Measurements from ENCODE around the gene MAN2A1. TPM values are rescaled to one million over a fixed set of nuclear protein-coding genes. Genes with fewer than 3 reads are reported as not detected.

The MAN2A1 gene
- polyA plus RNA-seq, 1 donor (not counting 4 experiments of a cell fraction or from before 2014, with no cell fraction given), result 63.8 TPM

DNA sequence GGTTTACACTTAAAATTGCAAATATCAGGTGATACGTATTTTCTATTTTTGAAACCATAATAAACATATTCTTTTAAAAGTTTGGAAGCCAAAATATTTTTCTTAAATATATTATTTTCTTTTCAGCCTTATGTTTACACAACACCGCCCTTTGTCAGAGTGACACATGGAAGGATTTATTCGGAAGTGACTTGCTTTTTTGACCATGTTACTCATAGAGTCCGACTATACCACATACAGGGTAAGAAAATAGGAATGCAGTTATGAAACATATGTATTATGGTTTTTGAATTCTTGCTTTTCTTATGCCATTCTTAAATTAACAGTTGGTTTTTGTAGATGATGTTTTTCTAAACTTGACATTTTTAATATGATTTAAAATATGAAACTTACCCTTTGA is 133.9 kb downstream of the MAN2A1 start:
- Histone ChIP-seq H3K9ac (ENCODE audit: control insufficient read depth, extremely low read depth, insufficient read depth, low read length) (no peak overlapping the region), H3K4me2 (ENCODE audit: control insufficient read depth, extremely low read depth, insufficient read depth, low read depth, low read length) (no peak overlapping the region), H3K27me3 (ENCODE audit: control insufficient read depth, extremely low read depth, insufficient read depth, low read length) (no peaks in the 10 kb centered on the region)

DNA sequence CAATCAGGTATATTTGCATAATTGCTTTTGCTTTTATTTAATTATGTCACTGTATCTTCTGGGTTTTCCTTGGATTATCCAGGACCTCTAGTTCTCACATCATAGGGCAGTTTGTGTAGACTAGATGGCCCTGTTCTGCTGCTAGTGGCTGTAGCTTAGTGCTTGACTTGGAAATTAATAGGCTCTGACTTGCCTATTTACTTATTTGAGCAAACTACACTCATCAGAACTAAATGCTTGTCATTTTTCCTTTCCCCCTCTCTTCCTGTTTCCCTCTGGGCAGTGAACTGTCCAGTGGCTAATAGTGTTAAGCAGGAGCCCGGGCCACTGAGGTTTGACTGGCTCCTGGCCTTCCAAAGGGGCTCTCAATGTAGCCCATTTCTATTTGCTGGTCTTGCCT is 135.7 kb downstream of the MAN2A1 start:
- H3K36me3 ChIP-seq (ENCODE audit: control insufficient read depth in 2 of 2, extremely low read depth in 1 of 2, insufficient read depth in 2 of 2, low read length in 2 of 2), result peaks cover 0 to 8% of the 10 kb centered on the region in 2 experiments
- no peaks in the 10 kb centered on the region for H3K9me1 ChIP-seq (ENCODE audit: control insufficient read depth, extremely low read depth, insufficient read depth, low read length)
- H4K20me1 ChIP-seq (ENCODE audit: control insufficient read depth, extremely low read depth, insufficient read depth, low read length), result no peaks in the 10 kb centered on the region
- no peak overlapping the region for H2AFZ ChIP-seq (ENCODE audit: control insufficient read depth, low read length)
- no peaks in the 10 kb centered on the region for H3K9me3 ChIP-seq (ENCODE audit: control insufficient read depth, low read depth, low read length)
- peaks cover 23% of the 10 kb centered on the region for H3K4me1 ChIP-seq (ENCODE audit: control insufficient read depth, extremely low read depth, insufficient read depth, low read length)
- no peaks in the 10 kb centered on the region for H3K27me3 ChIP-seq (ENCODE audit: control insufficient read depth, extremely low read depth, insufficient read depth, low read length)
- dilution Hi-C loops (cut with MboI; ENCODE audit: extremely low pct_ligation_motif_present, low sequenced_read_pairs), result no loop called here
- H3K9ac ChIP-seq (ENCODE audit: control insufficient read depth, extremely low read depth, insufficient read depth, low read length), result no peak overlapping the region
- no peak overlapping the region for H3K4me2 ChIP-seq (ENCODE audit: control insufficient read depth, extremely low read depth, insufficient read depth, low read depth, low read length)
- no peak for FAIRE-seq
- peak overlapping the region; percentile 24 for H3K27ac ChIP-seq (ENCODE audit: control insufficient read depth, insufficient read depth, low read length)
- H3K4me3 ChIP-seq (ENCODE audit: control insufficient read depth in 2 of 3, extremely low read depth in 1 of 3, insufficient read depth in 2 of 3, low read depth in 1 of 3, low read length in 3 of 3), result no peak overlapping the region
- TF ChIP-seq EZH2 (IDR thresholded peaks at IDR 0.05; ENCODE audit: low read length), result no peak
- TF ChIP-seq, protein P1, sequence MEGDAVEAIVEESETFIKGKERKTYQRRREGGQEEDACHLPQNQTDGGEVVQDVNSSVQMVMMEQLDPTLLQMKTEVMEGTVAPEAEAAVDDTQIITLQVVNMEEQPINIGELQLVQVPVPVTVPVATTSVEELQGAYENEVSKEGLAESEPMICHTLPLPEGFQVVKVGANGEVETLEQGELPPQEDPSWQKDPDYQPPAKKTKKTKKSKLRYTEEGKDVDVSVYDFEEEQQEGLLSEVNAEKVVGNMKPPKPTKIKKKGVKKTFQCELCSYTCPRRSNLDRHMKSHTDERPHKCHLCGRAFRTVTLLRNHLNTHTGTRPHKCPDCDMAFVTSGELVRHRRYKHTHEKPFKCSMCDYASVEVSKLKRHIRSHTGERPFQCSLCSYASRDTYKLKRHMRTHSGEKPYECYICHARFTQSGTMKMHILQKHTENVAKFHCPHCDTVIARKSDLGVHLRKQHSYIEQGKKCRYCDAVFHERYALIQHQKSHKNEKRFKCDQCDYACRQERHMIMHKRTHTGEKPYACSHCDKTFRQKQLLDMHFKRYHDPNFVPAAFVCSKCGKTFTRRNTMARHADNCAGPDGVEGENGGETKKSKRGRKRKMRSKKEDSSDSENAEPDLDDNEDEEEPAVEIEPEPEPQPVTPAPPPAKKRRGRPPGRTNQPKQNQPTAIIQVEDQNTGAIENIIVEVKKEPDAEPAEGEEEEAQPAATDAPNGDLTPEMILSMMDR (optimal IDR thresholded peaks at IDR 0.05 in 1 of 3, IDR thresholded peaks at IDR 0.05 in 1 of 3, conservative IDR thresholded peaks at IDR 0.05 in 1 of 3; ENCODE audit: extremely low read depth in 1 of 3, insufficient read depth in 2 of 3, low read length in 3 of 3), result no peak
- DNase-seq (ENCODE audit: low read depth, low spot score), result no peak
- no peaks in the 10 kb centered on the region for H3K79me2 ChIP-seq (ENCODE audit: control insufficient read depth, insufficient read depth, low read length)

More for the DNA sequence above, 133.9 kb downstream of the MAN2A1 start:
- H2AFZ ChIP-seq (ENCODE audit: control insufficient read depth, low read length), result no peak overlapping the region
- H3K79me2 ChIP-seq (ENCODE audit: control insufficient read depth, insufficient read depth, low read length), result no peaks in the 10 kb centered on the region
- no peak for FAIRE-seq
- H3K9me1 ChIP-seq (ENCODE audit: control insufficient read depth, extremely low read depth, insufficient read depth, low read length), result no peaks in the 10 kb centered on the region
- H3K4me1 ChIP-seq (ENCODE audit: control insufficient read depth, extremely low read depth, insufficient read depth, low read length), result peaks cover 23% of the 10 kb centered on the region
- H3K36me3 ChIP-seq (ENCODE audit: control insufficient read depth in 2 of 2, extremely low read depth in 1 of 2, insufficient read depth in 2 of 2, low read length in 2 of 2), result peaks cover 0 to 8% of the 10 kb centered on the region in 2 experiments
- H3K9me3 ChIP-seq (ENCODE audit: control insufficient read depth, low read depth, low read length), result no peaks in the 10 kb centered on the region
- no peaks in the 10 kb centered on the region for H4K20me1 ChIP-seq (ENCODE audit: control insufficient read depth, extremely low read depth, insufficient read depth, low read length)
- TF ChIP-seq EZH2 (IDR thresholded peaks at IDR 0.05; ENCODE audit: low read length), result no peak
- TF ChIP-seq, protein P1 (optimal IDR thresholded peaks at IDR 0.05 in 1 of 3, IDR thresholded peaks at IDR 0.05 in 1 of 3, conservative IDR thresholded peaks at IDR 0.05 in 1 of 3; ENCODE audit: extremely low read depth in 1 of 3, insufficient read depth in 2 of 3, low read length in 3 of 3), result no peak
- dilution Hi-C loops (cut with MboI; ENCODE audit: extremely low pct_ligation_motif_present, low sequenced_read_pairs), result no loop called here
- DNase-seq (ENCODE audit: low read depth, low spot score), result no peak
- no peak overlapping the region for H3K4me3 ChIP-seq (ENCODE audit: control insufficient read depth in 2 of 3, extremely low read depth in 1 of 3, insufficient read depth in 2 of 3, low read depth in 1 of 3, low read length in 3 of 3)
- H3K27ac ChIP-seq (ENCODE audit: control insufficient read depth, insufficient read depth, low read length), result no peak overlapping the region

All from keratinocyte (primary cell).